T-helper 1 cell treated with Interleukin-12 subunit alpha and Interleukin-12 subunit beta and Interleukin-4 antibody, amounts not matched to agents 30 ng/mL and 1 ng/mL, for 36 hours (primary cell): ENCODE measurements around the gene RASIP1. TPM values are rescaled to one million over a fixed set of nuclear protein-coding genes. Genes with fewer than 3 reads are reported as not detected.

ENCODE experiments used
- intact Hi-C: fragments of 100-400 bp; cut with micrococcal nuclease; formaldehyde crosslinking; loops from one replicate; pipeline ENCODE4 v1.15.1; 2024
- total RNA-seq: library from RNA; stranded (reverse); gene quantifications from 2 replicates; pipeline ENCODE4 v1.2.3, GENCODE V29; 2022

Gene RASIP1
- total RNA-seq, 1 donor from 2014 or later = 0.15 TPM

DNA sequence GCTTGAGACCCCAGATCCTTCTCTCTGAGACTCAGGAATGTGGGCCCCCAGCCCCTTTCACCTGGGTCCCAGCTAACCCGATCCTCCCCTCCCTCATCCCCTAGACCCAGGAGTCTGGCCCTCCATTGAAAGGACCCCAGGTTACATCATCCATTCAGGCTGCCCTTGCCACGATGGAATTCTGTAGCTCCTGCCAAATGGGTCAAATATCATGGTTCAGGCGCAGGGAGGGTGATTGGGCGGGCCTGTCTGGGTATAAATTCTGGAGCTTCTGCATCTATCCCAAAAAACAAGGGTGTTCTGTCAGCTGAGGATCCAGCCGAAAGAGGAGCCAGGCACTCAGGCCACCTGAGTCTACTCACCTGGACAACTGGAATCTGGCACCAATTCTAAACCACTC is 15.4 kb upstream of the RASIP1 start:
- intact Hi-C loops = no loop called here

DNA sequence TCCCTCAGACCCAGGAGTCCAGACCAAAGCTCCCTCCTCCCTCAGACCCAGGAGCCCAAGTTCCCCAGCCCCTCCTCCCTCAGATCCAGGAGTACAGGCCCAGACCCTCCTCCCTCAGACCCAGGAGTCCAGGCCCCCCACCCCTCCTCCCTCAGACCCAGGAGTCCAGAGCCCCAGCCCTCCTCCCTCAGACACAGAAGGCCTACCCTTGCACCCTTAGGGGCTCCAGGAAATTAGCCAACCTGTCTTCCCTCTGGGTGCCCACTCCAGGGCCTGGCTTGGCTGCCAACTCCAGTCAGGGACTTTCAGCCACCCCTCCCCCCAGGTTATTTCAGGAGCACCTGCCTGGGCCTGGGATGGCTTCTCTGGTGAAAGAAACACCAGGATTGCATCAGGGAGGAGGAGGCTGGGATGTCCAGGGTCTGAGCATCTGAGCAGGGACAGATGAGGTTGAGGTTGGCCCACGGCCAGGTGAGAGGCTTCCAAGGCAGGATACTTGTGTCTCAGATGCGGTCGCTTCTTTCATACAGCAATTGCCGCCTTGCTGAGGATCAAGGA is 14.8 kb upstream of the RASIP1 start, which contains the start of gene FGF21:
Gene FGF21, plus strand, starts transcription at position 441 of the 558 bp plus-strand sequence. CDS start 713 bp downstream, outside the sequence.
- intact Hi-C loops = no loop called here

DNA sequence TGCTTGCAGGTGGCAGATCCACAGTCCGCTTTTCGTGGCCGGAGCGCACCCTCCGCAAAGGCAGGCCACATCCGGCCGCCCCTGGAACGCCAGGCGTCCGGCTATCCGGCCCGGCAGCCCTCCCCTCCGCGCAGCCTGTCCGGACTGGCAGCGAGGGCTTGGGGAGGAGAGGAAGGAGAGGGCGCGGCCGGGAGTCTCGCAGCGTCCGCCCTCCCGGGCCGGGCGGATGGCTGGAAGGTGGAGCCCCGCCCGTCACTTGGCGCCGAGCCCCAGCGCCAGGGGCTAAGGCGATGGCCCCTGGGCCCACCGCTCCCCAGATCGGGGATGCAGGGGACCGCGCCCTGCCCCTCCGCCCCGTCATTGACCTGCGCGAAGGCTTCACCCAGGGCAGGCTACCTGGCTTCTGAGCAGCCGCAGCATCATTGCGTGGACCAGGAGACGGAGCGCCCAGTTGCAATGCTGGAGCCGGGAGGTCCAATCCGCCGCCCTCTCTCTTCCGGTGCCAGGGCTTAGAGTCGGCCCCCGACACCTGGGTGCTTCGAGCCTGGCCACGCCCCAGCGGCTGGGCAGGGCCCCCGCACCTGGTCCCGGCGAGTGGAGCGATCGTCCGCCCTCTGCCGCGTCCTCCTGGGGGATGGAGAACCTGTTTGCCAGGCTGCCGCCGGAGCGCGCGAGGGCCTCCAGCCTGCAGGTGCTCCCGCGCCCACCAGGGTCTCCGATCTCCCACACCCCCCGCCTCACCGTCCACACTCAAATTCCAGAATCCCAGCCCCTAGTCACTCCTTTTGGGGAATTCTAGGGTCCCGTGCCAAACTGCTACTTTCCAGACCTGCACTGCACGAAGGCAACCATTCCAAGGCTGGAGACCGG is 12.3 kb upstream of the RASIP1 start, which contains the start of gene FUT1:
Gene FUT1, minus strand, starts transcription at position 146 of the 870 bp plus-strand sequence. CDS start 1,360 bp downstream, outside the sequence.
- intact Hi-C loops = no loop called here

DNA sequence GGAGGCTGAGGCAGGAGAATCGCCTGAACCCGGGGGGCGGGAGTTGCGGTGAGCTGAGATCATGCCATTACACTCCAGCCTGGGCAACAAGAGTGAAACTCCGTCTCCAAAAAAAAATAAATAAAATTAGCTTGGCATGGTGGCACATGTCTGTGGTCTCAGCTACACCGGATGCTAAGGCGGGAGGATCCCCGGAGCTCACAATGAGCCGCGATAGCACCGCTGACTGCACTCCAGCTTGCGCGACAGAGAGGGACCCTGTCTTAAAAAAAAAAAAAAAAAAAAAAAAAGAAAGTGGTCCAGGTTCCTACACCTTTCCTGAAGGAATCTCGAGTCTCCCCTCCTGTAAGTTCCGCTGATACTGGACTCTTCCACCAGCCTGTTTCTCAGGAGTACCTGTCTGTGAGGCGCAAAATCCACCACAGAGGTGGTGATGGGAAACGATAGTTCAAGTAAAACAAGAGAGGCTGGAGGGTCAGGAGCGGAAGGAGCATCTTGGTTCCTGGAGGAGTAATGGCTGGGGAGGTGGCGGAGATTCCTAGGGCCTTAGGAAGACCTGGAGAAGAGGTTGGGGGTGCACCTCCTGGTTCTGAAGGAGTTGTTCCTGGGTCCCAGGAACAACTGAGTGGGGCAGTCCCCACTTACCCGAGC is 11.6 kb upstream of the RASIP1 start:
- intact Hi-C loops = no loop called here

DNA sequence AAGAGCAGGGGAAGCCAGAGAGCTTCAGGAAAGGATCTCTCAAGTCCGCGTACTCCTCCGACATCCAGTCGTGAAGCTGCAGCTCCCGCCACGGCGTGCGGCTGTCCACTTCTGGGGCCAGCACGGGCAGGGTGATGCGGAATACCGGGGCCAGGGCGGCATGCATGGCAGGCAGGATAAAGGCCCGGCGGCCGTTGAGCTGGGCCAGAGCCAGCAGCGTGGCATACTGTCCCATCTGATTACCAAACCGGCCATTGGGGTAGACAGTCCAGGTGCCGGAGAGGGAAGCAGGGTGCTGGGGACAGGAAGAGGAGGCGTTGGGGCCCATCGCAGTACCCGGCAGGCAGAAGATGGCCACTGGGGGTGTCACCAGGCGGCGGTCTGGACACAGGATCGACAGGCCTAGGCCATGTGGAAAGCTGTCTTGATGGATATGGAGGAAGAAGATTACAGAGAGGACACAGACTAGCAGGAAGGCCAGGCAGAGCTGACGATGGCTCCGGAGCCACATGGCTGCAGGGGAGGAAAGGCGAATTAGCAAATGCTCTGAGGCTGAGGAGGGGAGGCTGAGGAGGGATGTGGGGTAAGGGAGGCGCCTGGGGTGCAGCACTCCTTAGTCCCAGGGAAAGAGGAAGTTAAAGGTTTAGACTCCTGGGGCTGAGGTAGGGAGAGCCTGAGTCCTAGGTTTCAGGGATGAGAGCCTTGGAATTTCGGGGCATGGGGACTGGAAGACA is 10.5 kb upstream of the RASIP1 start:
- intact Hi-C loops = no loop called here

DNA sequence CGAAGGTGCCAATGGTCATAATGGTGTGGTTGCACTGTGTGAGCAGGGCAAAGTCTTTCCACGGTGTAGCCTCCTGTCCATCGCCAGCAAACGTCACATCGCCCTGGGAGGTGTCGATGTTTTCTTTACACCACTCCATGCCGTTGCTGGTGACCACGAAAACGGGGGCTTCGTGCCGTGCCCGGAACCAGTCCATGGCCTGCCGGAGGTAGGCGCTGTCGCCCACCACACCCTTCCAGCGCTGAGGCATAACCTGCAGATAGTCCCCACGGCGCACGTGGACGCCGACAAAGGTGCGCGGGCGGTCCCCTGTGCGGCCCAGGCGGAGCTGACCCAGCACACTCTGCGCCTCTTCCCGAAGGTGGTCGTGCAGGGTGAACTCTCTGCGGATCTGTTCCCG is 9.9 kb upstream of the RASIP1 start:
- intact Hi-C loops = no loop called here

DNA sequence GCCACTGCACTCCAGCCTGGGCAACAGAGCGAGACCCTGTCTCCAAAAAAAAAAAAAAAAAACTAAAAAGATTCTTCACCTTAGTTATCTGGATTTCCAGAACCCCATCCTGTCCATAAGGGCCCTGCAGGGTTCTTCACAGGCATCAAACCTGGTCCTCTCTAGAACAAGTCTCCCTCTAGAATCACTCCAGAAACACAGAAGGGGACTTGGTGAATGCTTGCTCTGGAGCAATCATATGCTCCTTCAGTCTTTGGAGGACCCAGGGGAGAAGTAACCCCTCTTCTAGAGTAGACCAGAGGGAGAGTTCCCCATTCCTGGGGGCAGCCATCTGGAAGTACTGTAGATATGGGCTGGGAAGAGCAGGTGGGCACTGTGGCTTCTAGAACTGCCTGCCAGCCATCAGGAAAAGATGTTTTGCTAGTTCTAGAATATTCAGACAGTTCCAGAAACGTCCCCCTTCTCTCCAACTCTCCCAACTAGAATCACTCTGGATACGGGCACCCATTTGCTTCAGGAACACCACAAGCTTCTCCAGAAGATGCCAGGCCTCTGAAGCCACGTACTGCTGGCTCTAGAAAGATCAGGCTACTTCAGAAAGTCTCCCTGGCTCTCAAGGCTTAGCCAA is 9.3 kb upstream of the RASIP1 start:
- intact Hi-C loops = loop anchor here (5.0 kb wide), 2 partner anchors 237 to 378 kb away; partner anchors contain the start of gene LMTK3

DNA sequence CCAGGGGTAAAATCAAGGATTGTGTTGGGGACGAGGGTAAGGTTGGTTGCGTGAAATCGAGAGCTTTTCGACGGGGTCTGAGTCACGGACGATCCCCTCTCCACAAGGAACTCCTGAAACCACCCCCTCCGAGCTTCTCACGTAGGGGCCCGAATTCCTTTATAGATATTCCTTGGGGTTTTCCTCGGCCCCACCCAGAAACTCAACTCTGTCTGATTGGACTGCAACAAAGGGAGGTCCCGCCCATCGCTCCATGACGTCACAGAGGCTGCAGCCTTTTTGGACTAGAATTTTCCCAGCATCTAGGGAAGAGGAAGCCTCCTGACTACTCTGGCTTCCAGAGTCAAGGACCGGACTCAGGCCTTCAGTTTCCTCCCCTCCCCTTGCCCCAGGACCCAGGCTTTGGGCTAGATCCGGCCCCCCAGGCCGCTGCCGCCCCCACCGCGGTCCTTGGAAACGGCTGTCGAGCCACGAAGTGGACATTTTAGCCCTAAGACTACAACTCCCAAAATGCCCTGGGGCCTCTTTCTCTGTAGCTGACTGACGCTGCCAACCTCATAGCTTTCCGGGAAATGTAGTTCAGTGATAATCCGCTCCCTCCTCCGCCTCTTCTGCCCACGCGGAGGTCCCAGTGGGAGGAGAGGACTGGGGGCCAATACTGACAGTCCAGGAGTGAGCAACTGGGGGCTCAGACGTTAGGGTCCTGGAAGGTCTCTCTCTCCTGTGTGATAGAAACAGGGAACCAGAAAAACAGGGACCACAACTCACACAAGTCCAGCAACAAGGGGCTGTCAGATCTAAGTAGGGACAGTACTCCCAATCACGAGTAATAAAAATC is 6.5 kb upstream of the RASIP1 start, which contains the start of gene IZUMO1:
Gene IZUMO1, minus strand, starts transcription at position 172 of the 838 bp plus-strand sequence. CDS start 1,050 bp downstream, outside the sequence.
- intact Hi-C loops = loop anchor here (1.0 to 5.0 kb wide), 6 partner anchors 9 to 380 kb away; partner anchors contain the start of gene LMTK3

DNA sequence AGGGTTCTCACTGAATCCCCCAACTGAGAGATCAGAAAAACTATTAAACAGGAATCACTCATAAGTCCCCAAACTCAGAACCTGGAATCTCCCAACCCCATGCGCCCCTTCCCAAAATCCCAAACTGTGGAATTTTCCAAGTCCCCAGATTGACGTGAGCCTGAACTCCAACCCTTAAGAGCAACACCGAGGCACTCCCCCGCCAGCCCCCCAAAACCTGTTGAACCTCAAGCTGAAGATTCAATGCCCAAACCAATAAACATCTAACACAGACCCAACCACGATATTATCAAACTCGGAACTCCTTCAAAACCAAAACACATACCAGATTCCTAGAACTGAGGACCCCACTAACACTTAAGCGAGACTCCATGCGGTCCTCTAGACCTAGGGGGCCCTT is 5.7 kb upstream of the RASIP1 start:
- intact Hi-C loops = loop anchor here (2.0 to 5.0 kb wide), 3 partner anchors 49 to 381 kb away; partner anchors contain the start of gene LMTK3

DNA sequence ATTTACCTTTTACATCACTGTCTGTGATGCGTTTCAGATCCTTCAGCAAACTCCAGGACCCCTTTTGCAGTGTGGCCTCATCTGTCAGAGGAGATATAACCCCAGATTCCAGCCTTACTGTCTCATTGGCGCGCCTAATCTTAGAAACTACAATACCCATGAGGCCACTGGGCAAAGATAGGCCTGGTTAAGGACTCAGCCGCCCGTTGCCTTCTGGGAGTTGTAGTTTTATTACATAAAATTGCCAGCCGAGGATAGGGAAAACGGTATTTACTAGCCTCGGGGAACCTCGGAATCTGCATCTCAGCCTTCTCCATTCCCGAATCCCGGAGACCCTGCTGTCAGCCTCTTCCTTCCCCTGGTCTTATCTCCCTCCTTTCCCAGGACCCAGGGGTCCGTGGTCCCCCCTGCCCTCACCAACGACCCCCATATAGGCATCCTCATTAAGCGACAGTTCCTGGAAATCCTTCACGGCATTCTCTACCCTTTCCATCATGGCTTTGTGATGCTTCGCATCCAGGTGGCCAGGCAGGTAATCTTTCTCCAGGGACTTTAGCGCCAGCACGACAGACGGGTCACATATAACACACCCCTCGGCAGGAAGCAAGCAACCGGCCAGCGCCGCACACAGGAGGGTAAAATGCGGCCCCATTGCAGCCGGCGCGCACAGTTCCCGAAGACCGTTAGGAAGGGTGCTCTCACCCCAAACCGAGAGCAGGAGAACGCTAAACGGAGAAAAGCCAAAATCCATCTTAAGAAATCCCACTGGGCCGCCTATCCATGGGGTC is 5.0 kb upstream of the RASIP1 start:
- intact Hi-C loops = loop anchor here (1.0 to 5.0 kb wide), 4 partner anchors 20 to 382 kb away; partner anchors contain the start of gene LMTK3

DNA sequence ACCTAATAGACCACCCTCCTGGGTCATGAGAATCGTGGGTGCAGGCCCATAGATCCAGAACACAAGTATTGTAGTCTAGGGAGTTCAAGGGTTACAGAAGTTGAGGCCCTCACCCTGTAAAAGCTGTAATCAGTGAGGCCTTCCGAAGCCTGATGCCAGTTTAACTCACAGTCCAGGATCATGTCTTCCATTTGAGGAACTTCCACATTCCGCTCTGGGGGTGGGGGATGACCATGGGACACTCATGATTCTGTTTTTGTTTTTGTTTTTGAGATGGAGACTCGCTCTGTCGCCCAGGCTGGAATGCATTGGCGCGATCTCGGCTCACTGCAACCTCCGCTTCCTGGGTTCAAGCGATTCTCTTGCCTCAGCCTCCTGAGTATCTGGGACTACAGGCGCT is 1.7 kb upstream of the RASIP1 start:
- intact Hi-C loops = no loop called here

DNA sequence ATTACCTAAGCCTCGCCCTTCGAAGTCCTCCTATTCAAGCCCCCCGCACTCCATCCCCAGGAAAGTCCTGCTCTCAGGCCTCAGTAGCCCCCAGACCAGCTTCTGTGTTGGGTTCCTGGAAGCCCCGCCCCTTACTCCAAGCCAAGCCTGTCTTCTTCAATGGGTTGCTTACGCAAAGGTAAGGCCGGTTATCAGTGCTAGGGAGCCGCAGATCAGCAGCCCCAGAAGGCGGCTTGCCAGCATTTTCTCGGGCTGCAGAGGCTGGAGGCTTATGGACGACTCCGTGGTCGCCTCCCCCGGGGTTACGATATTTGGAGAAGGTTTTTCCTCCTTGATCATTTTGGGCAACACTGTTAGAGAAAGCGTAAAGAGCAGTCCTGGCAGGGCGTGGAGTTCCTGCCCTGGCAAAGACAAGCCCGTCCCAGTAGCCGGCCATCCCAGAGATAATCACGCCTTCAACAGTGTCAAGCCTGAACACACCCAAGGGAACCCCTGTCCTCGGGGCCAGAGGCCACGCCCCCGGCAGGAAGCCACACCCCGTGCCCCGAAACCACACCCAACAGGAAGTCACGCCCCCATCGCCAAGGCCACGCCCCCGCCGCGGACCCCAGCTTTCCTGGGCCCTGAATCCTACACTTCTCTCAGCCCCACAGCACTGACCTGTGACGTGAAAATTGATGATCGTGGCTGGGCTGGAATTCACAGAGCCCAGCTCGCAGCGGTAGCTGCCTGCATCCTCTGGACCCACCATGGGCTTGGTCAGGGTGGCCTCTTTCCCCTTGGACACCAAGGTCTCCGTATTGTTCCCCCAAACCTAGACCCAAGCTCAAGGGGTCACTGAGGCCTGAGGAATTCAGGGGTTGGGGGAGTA is 954 bp upstream of the RASIP1 start:
- intact Hi-C loops = loop anchor here (2.0 kb wide), 1 partner anchor 249 kb away; no protein-coding TSS in a partner anchor

DNA sequence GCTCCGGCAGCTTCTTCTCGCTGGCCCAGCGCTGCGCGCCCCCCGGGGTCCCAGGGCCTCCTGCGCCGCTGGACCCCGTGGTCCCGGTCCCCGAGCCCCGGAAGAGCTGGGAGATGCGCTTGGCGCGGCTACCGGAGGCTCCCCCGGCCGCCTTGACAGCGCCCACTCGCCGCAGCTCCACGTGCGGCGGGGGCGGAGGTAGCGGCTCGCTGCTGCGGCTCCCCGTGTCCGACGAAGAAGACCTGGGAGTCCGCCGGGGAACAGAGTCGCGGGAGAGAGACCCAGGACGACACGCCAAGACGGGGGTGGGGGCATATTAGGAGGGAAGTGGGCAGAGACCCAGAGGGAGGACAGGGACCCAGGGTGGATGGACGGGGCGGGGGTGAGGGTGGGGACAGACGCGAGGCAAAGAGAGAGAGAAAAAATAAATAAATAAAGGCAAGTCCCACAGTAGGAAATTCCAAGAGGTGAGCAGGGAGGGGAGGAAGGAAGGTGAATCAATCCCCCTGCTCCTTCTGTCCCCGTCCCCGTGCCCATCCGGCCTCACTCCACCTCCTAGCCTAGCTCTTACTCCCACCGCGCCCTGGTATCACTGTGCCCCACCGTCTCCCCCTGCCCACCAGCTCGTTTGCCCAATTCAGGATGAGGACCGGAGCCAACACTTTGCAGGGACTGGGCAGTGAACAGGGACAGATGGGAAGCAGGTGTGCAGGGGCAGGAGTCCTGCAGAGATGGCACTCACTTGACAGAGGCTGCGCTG is 826 bp downstream of the RASIP1 start:
- intact Hi-C loops = loop anchor here (1.0 to 2.0 kb wide), 2 partner anchors 64 to 247 kb away; no protein-coding TSS in a partner anchor

DNA sequence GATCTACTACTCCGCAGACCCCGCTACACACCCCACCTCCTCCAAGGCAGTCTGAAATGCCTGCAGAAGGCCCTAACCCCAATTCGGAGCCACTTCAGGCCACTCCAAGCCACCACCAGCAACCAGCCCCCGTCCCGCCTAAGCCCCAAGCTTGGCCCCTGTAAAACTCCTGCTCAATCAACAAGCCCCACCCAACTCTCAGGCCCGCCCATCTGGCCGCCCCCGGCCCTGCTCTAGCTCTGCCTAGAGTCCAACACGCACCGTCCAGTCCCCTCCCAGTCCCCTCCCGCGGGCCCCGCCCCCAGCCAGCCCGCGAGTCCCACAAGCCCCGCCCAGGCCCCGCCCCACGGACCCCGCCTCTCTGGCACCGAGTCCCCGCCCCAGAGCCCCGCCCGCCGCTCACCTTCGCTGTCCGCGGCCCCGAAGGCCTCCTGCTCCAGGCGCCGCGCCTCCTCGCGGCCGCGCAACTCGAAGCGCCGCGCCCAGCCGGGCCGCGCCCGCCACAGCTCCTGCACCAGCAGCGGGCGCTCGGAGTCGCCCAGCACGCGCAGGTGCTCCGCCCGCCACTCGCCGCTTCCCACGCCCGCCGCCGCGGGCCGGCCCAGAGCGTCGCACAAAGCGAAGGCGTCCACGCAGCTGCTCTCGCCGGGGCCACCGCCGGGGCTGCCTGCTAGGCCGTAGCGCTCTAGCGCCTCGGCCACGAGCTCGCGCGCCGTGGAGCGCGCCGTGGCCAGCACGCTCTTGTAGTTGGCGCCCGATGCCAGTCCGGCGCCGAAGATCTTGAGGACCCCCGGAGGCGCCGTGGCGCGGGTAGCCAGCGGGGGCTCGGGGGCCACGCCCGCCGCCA is 1.6 kb downstream of the RASIP1 start:
- intact Hi-C loops = loop anchor here (1.0 kb wide), 6 partner anchors 9 to 92 kb away; partner anchors contain the start of gene CA11

DNA sequence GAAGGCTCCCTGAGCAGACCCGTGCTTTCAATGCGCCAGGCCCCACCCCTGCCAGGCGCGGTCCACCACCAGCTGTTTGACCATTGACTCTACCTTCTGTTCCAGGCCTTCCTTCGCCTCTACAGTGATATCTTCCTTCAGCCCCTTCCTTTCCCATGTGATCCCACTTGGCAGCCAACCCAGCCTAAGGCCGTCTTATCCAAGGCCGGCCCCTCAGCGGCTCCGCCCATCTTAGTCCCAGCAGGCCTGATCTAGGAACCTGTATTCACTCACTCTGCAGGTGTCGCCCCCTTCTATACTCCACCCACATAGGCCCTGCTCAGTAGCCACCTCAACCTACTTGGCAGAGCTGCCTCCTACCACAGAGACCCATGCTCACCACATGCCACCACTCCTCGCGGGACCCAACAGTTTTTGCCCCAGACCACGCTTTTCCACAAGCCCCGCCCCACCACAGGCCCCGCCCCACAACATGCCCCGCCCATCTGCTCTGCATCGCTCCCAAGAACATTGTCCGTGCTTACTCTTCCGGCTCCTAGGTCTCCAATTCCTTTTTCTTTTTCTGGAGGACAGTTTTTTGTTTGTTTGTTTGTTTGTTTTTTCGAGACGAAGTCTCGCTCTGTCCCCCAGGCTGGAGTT is 2.9 kb downstream of the RASIP1 start:
- intact Hi-C loops = no loop called here
